PC-9 (cell line): ENCODE data around the gene MKI67. TPM values are rescaled to one million over a fixed set of nuclear protein-coding genes. Genes with fewer than 3 reads are reported as not detected.

Experiments used
- BruUV-seq: library from RNA; stranded (reverse); fragments of 400-500 nt; replicated peaks from 2 replicates; lab custom pipeline; 2021; lab: Mats Ljungman, UMichigan
- CTCF ChIA-PET: fragments of 300-600 bp; sonication (Branson Sonifier 250); formaldehyde crosslinking; loops from one replicate; lab custom pipeline; 2022; ENCODE audit warnings: antibody characterized with exemption; lab: Charles Lee
- POLR2A ChIA-PET: fragments of 300-600 bp; sonication (Branson Sonifier 250); formaldehyde crosslinking; loops from one replicate; lab custom pipeline; 2022; ENCODE audit warnings: antibody characterized with exemption; ENCODE audit not compliant: unreplicated experiment; lab: Charles Lee
- DNase-seq, 2 experiments: peaks; one replicate each; pipeline versions ENCODE4 v3.0.0 to v3.0.0-alpha.2; 2015 to 2022; ENCODE audit warnings: mixed read lengths in 1 of 2
- H2AFZ ChIP-seq: fragments of 200-600 bp; sonication (generic); 2 replicates; pipeline ENCODE4 v1.8.1; 2017; ENCODE audit warnings: antibody characterized with exemption
- H3F3A ChIP-seq: fragments of 200-600 bp; sonication (generic); 2 replicates; pipeline ENCODE4 v1.8.1; 2017; ENCODE audit warnings: antibody characterized with exemption, mild to moderate bottlenecking, low read depth; ENCODE audit not compliant: insufficient read depth
- H3K27ac ChIP-seq: fragments of 200-600 bp; sonication (generic); 2 replicates; pipeline ENCODE4 v1.6.1; 2016; ENCODE audit warnings: mixed run types
- H3K27me3 ChIP-seq: fragments of 200-600 bp; sonication (generic); 2 replicates; pipeline ENCODE4 v1.6.1; 2016; ENCODE audit warnings: low read depth, mixed run types; ENCODE audit not compliant: insufficient read depth
- H3K36me3 ChIP-seq: fragments of 200-600 bp; sonication (generic); 2 replicates; pipeline ENCODE4 v1.6.1; 2016; ENCODE audit warnings: low read depth, mixed run types
- H3K4me1 ChIP-seq: fragments of 200-600 bp; sonication (generic); replicated peaks from 2 replicates; pipeline ENCODE4 v1.6.1; 2016; ENCODE audit warnings: mixed run types; ENCODE audit not compliant: insufficient read depth
- H3K4me2 ChIP-seq: fragments of 200-600 bp; sonication (generic); 2 replicates; pipeline ENCODE4 v1.6.1; 2017; ENCODE audit warnings: mixed run types
- H3K4me3 ChIP-seq: fragments of 200-600 bp; sonication (generic); 2 replicates; pipeline ENCODE4 v1.6.1; 2016; ENCODE audit warnings: mixed run types
- H3K79me2 ChIP-seq: fragments of 200-600 bp; sonication (generic); 2 replicates; pipeline ENCODE4 v1.6.1; 2017; ENCODE audit warnings: low read depth, mixed run types
- H3K9me2 ChIP-seq: fragments of 200-600 bp; sonication (generic); 2 replicates; pipeline ENCODE4 v1.8.1; 2017; ENCODE audit warnings: mild to moderate bottlenecking; ENCODE audit not compliant: insufficient read depth
- H3K9me3 ChIP-seq: fragments of 200-600 bp; sonication (generic); 2 replicates; pipeline ENCODE4 v1.8.1; 2016; ENCODE audit warnings: low read depth; ENCODE audit not compliant: insufficient read depth
- H4K20me1 ChIP-seq: fragments of 200-600 bp; sonication (generic); 2 replicates; pipeline ENCODE4 v1.8.1; 2017; ENCODE audit not compliant: insufficient read depth
- EZH2 ChIP-seq: fragments of 200-600 bp; sonication (generic); IDR thresholded peaks from 2 replicates; pipeline ENCODE4 v1.8.0; 2017; ENCODE audit warnings: antibody characterized with exemption, low read depth
- intact Hi-C: fragments of 100-400 bp; cut with micrococcal nuclease; formaldehyde crosslinking; loops from one replicate; pipeline ENCODE4 v1.10.0; 2022; ENCODE audit not compliant: unreplicated experiment
- total RNA-seq: library from RNA; stranded (reverse); gene quantifications from 2 replicates; pipeline ENCODE4 v1.2.3, GENCODE V29; 2021
- TF ChIP-seq, protein P1 (sequence below): fragments of 200-600 bp; sonication (generic); conservative IDR thresholded peaks from 2 replicates; pipeline ENCODE4 v1.6.1; 2017; ENCODE audit warnings: mixed run types, antibody characterized with exemption, mild to moderate bottlenecking, moderate library complexity

MKI67 gene
- total RNA-seq, 1 experiment from 2014 or later = 114 TPM

DNA sequence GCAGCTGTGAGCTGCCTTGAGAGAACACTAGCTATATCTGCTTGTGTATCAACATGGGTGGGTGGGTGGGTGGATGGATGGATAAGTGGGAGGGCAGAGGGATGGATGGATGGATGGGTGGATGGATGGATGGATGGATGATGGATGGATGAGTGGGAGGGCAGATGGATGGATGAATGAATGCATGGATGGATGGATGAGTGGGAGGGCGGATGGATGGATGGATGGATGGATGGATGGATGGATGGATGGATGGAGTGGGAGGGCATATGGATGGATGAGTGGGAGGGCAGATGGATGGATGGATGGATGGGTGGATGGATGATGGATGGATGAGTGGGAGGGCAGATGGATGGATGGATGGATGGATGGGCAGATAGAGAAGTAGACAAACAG, 76.1 kb downstream of the MKI67 start:
- H3K27me3 ChIP-seq = no peaks in the 10 kb centered on the region
- H3K36me3 ChIP-seq = no peaks in the 10 kb centered on the region
- no peaks in the 10 kb centered on the region for H3K9me3 ChIP-seq
- no peak overlapping the region for H3K27ac ChIP-seq
- TF ChIP-seq EZH2 = no peak
- 0 out of 2 replicates have a peak, but pooled peaks cover 11% of the 10 kb centered on the region for H3K4me1 ChIP-seq
- H3K4me3 ChIP-seq = no peak overlapping the region
- H2AFZ ChIP-seq = no peak overlapping the region
- CTCF ChIA-PET = no interaction called here
- no peak for DNase-seq
- H3F3A ChIP-seq = no peaks in the 10 kb centered on the region
- no peaks in the 10 kb centered on the region for H3K9me2 ChIP-seq
- no peaks in the 10 kb centered on the region for H3K79me2 ChIP-seq
- no peak overlapping the region for H3K4me2 ChIP-seq
- POLR2A ChIA-PET = no interaction called here
- no TSS peak for BruUV-seq
- intact Hi-C loops = no loop called here
- H4K20me1 ChIP-seq = no peaks in the 10 kb centered on the region

DNA sequence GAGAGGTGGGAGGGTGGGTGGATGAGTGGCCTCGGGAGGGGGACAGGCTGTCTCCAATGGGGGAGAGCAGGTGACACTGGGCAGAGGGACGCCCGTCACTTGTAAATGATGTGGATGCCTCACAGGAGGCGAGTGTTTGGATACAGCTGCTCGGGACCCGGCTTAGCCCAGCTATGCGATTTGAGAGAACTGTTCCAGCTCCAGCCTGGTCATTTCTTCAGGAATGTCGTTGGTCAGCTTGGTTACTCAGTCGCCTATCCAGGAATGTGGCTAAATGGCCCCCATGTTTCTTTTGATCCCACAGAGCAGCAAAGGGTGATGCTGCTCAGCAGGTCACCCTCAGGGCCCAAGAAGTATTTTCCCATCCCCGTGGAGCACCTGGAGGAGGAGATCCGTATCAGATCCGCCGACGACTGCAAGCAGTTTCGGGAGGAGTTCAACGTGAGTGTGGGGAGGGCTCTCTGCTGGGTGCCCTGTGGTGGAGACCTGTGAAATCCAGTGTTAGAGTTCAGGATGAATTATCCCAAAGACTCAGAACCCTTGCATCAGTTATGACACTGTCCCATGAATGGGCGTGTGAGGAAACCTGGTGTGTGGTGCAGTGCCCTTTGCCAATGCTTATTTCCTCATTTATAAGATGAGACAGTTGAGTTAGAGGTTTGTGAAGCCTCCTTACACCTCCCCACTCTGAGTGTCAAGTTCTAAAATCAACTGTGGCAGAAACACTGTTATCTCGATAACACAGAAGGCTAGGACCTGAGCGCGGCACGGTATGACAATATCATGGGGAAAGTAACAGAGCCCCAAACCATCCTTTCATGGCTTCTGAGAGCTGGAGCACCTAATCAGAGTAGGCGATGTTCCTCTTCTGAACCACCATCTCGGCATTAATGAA, 76.8 kb downstream of the MKI67 start:
- no peaks in the 10 kb centered on the region for H3K36me3 ChIP-seq
- H3K4me2 ChIP-seq = no peak overlapping the region
- BruUV-seq = no TSS peak
- no peaks in the 10 kb centered on the region for H3K9me3 ChIP-seq
- H3K27me3 ChIP-seq = no peaks in the 10 kb centered on the region
- intact Hi-C loops = no loop called here
- no peaks in the 10 kb centered on the region for H3K9me2 ChIP-seq
- H3F3A ChIP-seq = no peaks in the 10 kb centered on the region
- H2AFZ ChIP-seq = no peak overlapping the region
- DNase-seq = no peak
- no peaks in the 10 kb centered on the region for H3K79me2 ChIP-seq
- no peaks in the 10 kb centered on the region for H4K20me1 ChIP-seq
- H3K4me1 ChIP-seq = 0 out of 2 replicates have a peak, but pooled peaks cover 11% of the 10 kb centered on the region
- H3K27ac ChIP-seq = no peak overlapping the region
- ChIA-PET POLR2A (no interaction called here), CTCF (no interaction called here)
- TF ChIP-seq EZH2 = no peak
- TF ChIP-seq, protein P1, sequence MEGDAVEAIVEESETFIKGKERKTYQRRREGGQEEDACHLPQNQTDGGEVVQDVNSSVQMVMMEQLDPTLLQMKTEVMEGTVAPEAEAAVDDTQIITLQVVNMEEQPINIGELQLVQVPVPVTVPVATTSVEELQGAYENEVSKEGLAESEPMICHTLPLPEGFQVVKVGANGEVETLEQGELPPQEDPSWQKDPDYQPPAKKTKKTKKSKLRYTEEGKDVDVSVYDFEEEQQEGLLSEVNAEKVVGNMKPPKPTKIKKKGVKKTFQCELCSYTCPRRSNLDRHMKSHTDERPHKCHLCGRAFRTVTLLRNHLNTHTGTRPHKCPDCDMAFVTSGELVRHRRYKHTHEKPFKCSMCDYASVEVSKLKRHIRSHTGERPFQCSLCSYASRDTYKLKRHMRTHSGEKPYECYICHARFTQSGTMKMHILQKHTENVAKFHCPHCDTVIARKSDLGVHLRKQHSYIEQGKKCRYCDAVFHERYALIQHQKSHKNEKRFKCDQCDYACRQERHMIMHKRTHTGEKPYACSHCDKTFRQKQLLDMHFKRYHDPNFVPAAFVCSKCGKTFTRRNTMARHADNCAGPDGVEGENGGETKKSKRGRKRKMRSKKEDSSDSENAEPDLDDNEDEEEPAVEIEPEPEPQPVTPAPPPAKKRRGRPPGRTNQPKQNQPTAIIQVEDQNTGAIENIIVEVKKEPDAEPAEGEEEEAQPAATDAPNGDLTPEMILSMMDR = no peak
- no peak overlapping the region for H3K4me3 ChIP-seq

DNA sequence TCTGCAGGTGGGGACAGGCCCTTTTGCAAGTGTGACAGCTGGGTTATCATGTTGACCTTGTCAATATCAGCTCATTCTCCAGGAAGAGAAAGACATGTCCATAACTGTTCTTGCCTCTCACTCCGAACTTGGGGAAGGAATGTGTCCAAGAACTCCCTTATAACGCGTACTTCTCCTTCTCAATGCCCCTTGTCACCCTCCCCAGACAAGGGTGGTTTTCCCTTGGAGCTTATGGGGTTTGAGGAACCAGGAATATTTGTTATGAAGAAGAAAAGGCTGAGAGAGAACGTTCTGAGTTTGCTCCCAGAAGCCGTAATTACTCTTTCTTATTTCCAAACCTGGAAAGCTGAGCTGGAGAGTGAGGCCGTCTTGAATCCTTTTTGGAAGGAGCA, 77.4 kb downstream of the MKI67 start:
- no TSS peak for BruUV-seq
- H3K4me3 ChIP-seq = no peak overlapping the region
- no peaks in the 10 kb centered on the region for H3K79me2 ChIP-seq
- H3K27me3 ChIP-seq = no peaks in the 10 kb centered on the region
- H2AFZ ChIP-seq = no peak overlapping the region
- H3K9me2 ChIP-seq = no peaks in the 10 kb centered on the region
- H3K9me3 ChIP-seq = no peaks in the 10 kb centered on the region
- ChIA-PET CTCF (no interaction called here), POLR2A (no interaction called here)
- DNase-seq = no peak
- no peaks in the 10 kb centered on the region for H3K36me3 ChIP-seq
- no peaks in the 10 kb centered on the region for H3F3A ChIP-seq
- 0 out of 2 replicates have a peak, but pooled peaks cover 11% of the 10 kb centered on the region for H3K4me1 ChIP-seq
- intact Hi-C loops = no loop called here
- no peaks in the 10 kb centered on the region for H4K20me1 ChIP-seq
- no peak for TF ChIP-seq EZH2
- TF ChIP-seq, protein P1 = no peak
- no peak overlapping the region for H3K27ac ChIP-seq
- no peak overlapping the region for H3K4me2 ChIP-seq
